SK-N-SH (cell line): ENCODE results near the gene ARHGEF40. TPM values are rescaled to one million over a fixed set of nuclear protein-coding genes. Genes with fewer than 3 reads are reported as not detected.

Experiments
- CTCF ChIA-PET: fragments of 300-600, 350-600 bp; formaldehyde crosslinking; extraction: SDS; loops from one replicate; lab custom pipeline; 2021; lab: Yijun Ruan, JAX
- POLR2A ChIA-PET: fragments of 350-600 bp; sonication (Branson Sonifier 250); formaldehyde crosslinking; extraction: SDS; loops from one replicate; lab custom pipeline; 2020; ENCODE audit warnings: antibody characterized with exemption, inconsistent platforms; lab: Yijun Ruan, JAX
- DNase-seq: peaks from one replicate; pipeline ENCODE4 v3.0.0; 2012
- H2AFZ ChIP-seq: fragments of 200-600 bp; sonication (generic); 2 replicates; pipeline ENCODE4 v1.8.1; 2016; ENCODE audit warnings: antibody characterized with exemption, mild to moderate bottlenecking, low read depth
- H3F3A ChIP-seq: fragments of 200-600 bp; sonication (generic); replicated peaks from 2 replicates; pipeline ENCODE3; 2016; ENCODE audit warnings: antibody characterized with exemption, mild to moderate bottlenecking; ENCODE audit not compliant: insufficient read depth
- H3K27ac ChIP-seq, 2 experiments: fragments of 200-500 bp in 1 of 2; fragments of 200-600 bp in 1 of 2; sonication (Bioruptor generic) in 1 of 2; sonication (generic), shearing (Covaris generic) in 1 of 2; 2 replicates each; pipeline versions ENCODE4 v1.5.1 to v1.6.1; 2014 to 2016; ENCODE audit warnings: low read depth in 2 of 2, inconsistent platforms in 1 of 2, low read length in 1 of 2, mild to moderate bottlenecking in 1 of 2, mixed read lengths in 1 of 2
- H3K27me3 ChIP-seq: fragments of 200-600 bp; sonication (generic), shearing (Covaris generic); 2 replicates; pipeline ENCODE4 v1.6.1; 2016; ENCODE audit warnings: mixed run types; ENCODE audit not compliant: insufficient read depth
- H3K36me3 ChIP-seq, 2 experiments: fragments of 200-500 bp in 1 of 2; fragments of 200-600 bp in 1 of 2; sonication (Bioruptor generic) in 1 of 2; sonication (generic) in 1 of 2; replicated peaks in 1 of 2; 2 replicates each; pipeline versions ENCODE3 to v1.5.1; 2014 to 2016; ENCODE audit warnings: low read length in 1 of 2, mild to moderate bottlenecking in 1 of 2; ENCODE audit not compliant: insufficient read depth in 2 of 2, control insufficient read depth in 1 of 2
- H3K4me1 ChIP-seq, 2 experiments: fragments of 200-500 bp in 1 of 2; fragments of 200-600 bp in 1 of 2; sonication (Bioruptor generic) in 1 of 2; sonication (generic), shearing (Covaris generic) in 1 of 2; 2 replicates each; pipeline versions ENCODE4 v1.5.1 to v1.6.1; 2014 to 2016; ENCODE audit warnings: low read depth in 1 of 2, low read length in 1 of 2, mixed run types in 1 of 2; ENCODE audit not compliant: insufficient read depth in 2 of 2, control insufficient read depth in 1 of 2
- H3K4me2 ChIP-seq: fragments of 200-600 bp; sonication (generic), shearing (Covaris generic); 2 replicates; pipeline ENCODE4 v1.6.1; 2017; ENCODE audit warnings: mixed run types
- H3K4me3 ChIP-seq, 2 experiments: fragments of 200-500 bp in 1 of 2; fragments of 200-600 bp in 1 of 2; sonication (Bioruptor generic) in 1 of 2; sonication (generic), shearing (Covaris generic) in 1 of 2; 2 replicates each; pipeline versions ENCODE4 v1.5.1 to v1.8.1; 2014 to 2016; ENCODE audit warnings: low read depth in 2 of 2, inconsistent platforms in 1 of 2, low read length in 1 of 2, mild to moderate bottlenecking in 1 of 2, mixed read lengths in 1 of 2, moderate library complexity in 1 of 2
- H3K79me2 ChIP-seq: fragments of 200-600 bp; sonication (generic); 2 replicates; pipeline ENCODE4 v1.8.1; 2017; ENCODE audit warnings: mild to moderate bottlenecking; ENCODE audit not compliant: insufficient read depth
- H3K9ac ChIP-seq: fragments of 200-600 bp; sonication (generic); 2 replicates; pipeline ENCODE4 v1.6.1; 2017; ENCODE audit warnings: mixed run types
- H3K9me2 ChIP-seq: fragments of 200-600 bp; sonication (generic); 2 replicates; pipeline ENCODE4 v1.6.1; 2017; ENCODE audit warnings: mixed run types
- H3K9me3 ChIP-seq: fragments of 200-600 bp; sonication (generic); 2 replicates; pipeline ENCODE4 v1.6.1; 2017; ENCODE audit warnings: mixed run types, mild to moderate bottlenecking, moderate library complexity
- H4K20me1 ChIP-seq: fragments of 200-600 bp; sonication (generic); 2 replicates; pipeline ENCODE4 v1.6.1; 2017; ENCODE audit warnings: mild to moderate bottlenecking, mixed run types; ENCODE audit not compliant: insufficient read depth
- ELF1 ChIP-seq: IDR thresholded peaks from 2 replicates; pipeline ENCODE4 v1.4.0; 2012
- EP300 ChIP-seq, 2 experiments: IDR thresholded peaks; 2 replicates each; pipeline versions ENCODE4 v1.4.0 to v1.6.1; 2012; ENCODE audit warnings: borderline replicate concordance in 1 of 2, low read depth in 1 of 2, low read length in 1 of 2
- EZH2phosphoT487 ChIP-seq: fragments of 200-600 bp; sonication (generic); IDR thresholded peaks from 2 replicates; pipeline ENCODE4 v1.6.1; 2017; ENCODE audit warnings: low read depth, mixed run types, mild to moderate bottlenecking, antibody characterized with exemption, moderate library complexity, borderline replicate concordance
- FOSL2 ChIP-seq: IDR thresholded peaks from 2 replicates; pipeline ENCODE4 v1.4.0; 2012; ENCODE audit warnings: low read depth, mild to moderate bottlenecking, moderate library complexity, borderline replicate concordance
- FOXM1 ChIP-seq: IDR thresholded peaks from 2 replicates; pipeline ENCODE4 v1.4.0; 2012; ENCODE audit warnings: low read depth, mild to moderate bottlenecking
- JUND ChIP-seq: IDR thresholded peaks from 2 replicates; pipeline ENCODE4 v1.4.0; 2012
- MEF2A ChIP-seq: IDR thresholded peaks from 2 replicates; pipeline ENCODE4 v1.4.0; 2012; ENCODE audit warnings: low read depth, borderline replicate concordance
- MXI1 ChIP-seq: IDR thresholded peaks from 2 replicates; pipeline ENCODE4 v1.6.1; 2012; ENCODE audit warnings: mild to moderate bottlenecking, low read depth, low read length, improper control_type of control experiment
- NFIC ChIP-seq: IDR thresholded peaks from 2 replicates; pipeline ENCODE4 v1.4.0; 2012; ENCODE audit warnings: borderline replicate concordance
- NRF1 ChIP-seq: IDR thresholded peaks from 2 replicates; pipeline ENCODE4 v1.6.1; 2012; ENCODE audit warnings: low read depth, mild to moderate bottlenecking, low read length
- POLR2AphosphoS5 ChIP-seq: IDR thresholded peaks from 2 replicates; pipeline ENCODE4 v1.6.1; 2012; ENCODE audit warnings: low read depth, low read length
- RAD21 ChIP-seq: IDR thresholded peaks from 2 replicates; pipeline ENCODE4 v1.6.1; 2012; ENCODE audit warnings: mild to moderate bottlenecking, low read length
- RCOR1 ChIP-seq: fragments of 150-350 bp; IDR thresholded peaks from 2 replicates; pipeline ENCODE4 v1.6.1; 2017; ENCODE audit warnings: antibody characterized with exemption, low read length
- RFX5 ChIP-seq: IDR thresholded peaks from 2 replicates; pipeline ENCODE4 v1.6.1; 2012; ENCODE audit warnings: mild to moderate bottlenecking, improper control_type of control experiment, low read length
- RXRA ChIP-seq: IDR thresholded peaks from 2 replicates; pipeline ENCODE4 v1.4.0; 2012; ENCODE audit warnings: low read depth, mild to moderate bottlenecking, borderline replicate concordance
- SIN3A ChIP-seq: IDR thresholded peaks from 2 replicates; pipeline ENCODE4 v1.6.1; 2012; ENCODE audit warnings: low read depth, mild to moderate bottlenecking, low read length, moderate library complexity, borderline replicate concordance
- SMC3 ChIP-seq: IDR thresholded peaks from 2 replicates; pipeline ENCODE4 v1.6.1; 2012; ENCODE audit warnings: low read depth, low read length, improper control_type of control experiment
- TAF1 ChIP-seq: IDR thresholded peaks from 2 replicates; pipeline ENCODE4 v1.6.1; 2012; ENCODE audit warnings: low read depth, mild to moderate bottlenecking, low read length, moderate library complexity, borderline replicate concordance
- TEAD4 ChIP-seq: IDR thresholded peaks from 2 replicates; pipeline ENCODE4 v1.4.0; 2012; ENCODE audit warnings: mild to moderate bottlenecking, borderline replicate concordance; ENCODE audit not compliant: insufficient read depth
- YY1 ChIP-seq: IDR thresholded peaks from 2 replicates; pipeline ENCODE4 v1.4.0; 2012; ENCODE audit warnings: low read depth, mild to moderate bottlenecking
- WGBS: methylation state at CpG from one replicate; pipeline ENCODE4 v1.1.6; 2017; ENCODE audit warnings: low lambda C conversion rate; 5-methylcytosine and 5-hydroxymethylcytosine counted together
- polyA plus RNA-seq, 3 experiments: library from polyadenylated mRNA; depleted of rRNA; stranded (reverse); fragments of >200 nt; gene quantifications; 2 replicates each; pipeline ENCODE4 v1.2.3, GENCODE V29; 2012
- TF ChIP-seq, protein P1 (sequence below): IDR thresholded peaks from 2 replicates; pipeline ENCODE4 v1.4.0; 2012; ENCODE audit warnings: low read depth, borderline replicate concordance
- TF ChIP-seq, protein P2 (sequence below): IDR thresholded peaks from 2 replicates; pipeline ENCODE4 v1.4.0; 2012; ENCODE audit warnings: low read depth, borderline replicate concordance
- TF ChIP-seq, protein P3 (sequence below): fragments of 150-350 bp; IDR thresholded peaks from 2 replicates; pipeline ENCODE4 v1.6.1; 2016; ENCODE audit warnings: mild to moderate bottlenecking, low read depth, low read length
- TF ChIP-seq, protein P4 (sequence below): fragments of 150-350 bp; IDR thresholded peaks from 2 replicates; pipeline ENCODE4 v1.6.1; 2017; ENCODE audit warnings: antibody characterized with exemption, low read length, low read depth, borderline replicate concordance

Gene ARHGEF40
- polyA plus RNA-seq, 1 of the 3 experiments (the other 2 are of a cell fraction) = 58.8 TPM

DNA sequence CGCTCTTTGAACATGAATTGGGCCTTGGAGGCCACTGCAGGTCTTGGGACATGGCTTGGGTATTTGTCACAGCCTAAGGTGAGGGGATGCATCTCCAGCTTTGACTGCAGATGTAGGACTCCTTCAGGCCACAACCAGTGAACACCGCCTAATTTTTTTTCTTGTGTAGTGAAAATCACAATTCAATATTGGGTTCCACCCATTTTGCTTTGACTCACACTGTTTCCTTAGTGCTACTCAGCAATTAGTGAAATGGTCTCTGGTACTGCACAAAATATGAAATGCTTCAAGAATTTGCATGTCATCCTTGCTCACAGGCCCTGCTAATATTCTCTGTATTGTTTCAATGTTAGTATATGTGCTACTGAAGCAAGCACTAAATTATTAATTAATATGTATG, 43.3 kb downstream of the ARHGEF40 start:
- Histone ChIP-seq H3K9ac (no peak overlapping the region), H2AFZ (no peak overlapping the region), H3K79me2 (no peaks in the 10 kb centered on the region), H3K9me2 (no peaks in the 10 kb centered on the region), H3K27ac (no peak overlapping the region), H3K4me3 (no peak overlapping the region), H4K20me1 (no peaks in the 10 kb centered on the region), H3K36me3 (no peaks in the 10 kb centered on the region), H3K4me2 (no peak overlapping the region), H3K27me3 (no peaks in the 10 kb centered on the region; the same call in 1 of the 2 replicates), H3F3A (no peaks in the 10 kb centered on the region), H3K9me3 (no peaks in the 10 kb centered on the region), H3K4me1 (no peaks in the 10 kb centered on the region)
- no peak for DNase-seq
- POLR2A ChIA-PET = no interaction called here
- TF ChIP-seq RCOR1 = no peak
- no peak for TF ChIP-seq TAF1
- no peak for TF ChIP-seq EZH2phosphoT487
- TF ChIP-seq, protein P1, sequence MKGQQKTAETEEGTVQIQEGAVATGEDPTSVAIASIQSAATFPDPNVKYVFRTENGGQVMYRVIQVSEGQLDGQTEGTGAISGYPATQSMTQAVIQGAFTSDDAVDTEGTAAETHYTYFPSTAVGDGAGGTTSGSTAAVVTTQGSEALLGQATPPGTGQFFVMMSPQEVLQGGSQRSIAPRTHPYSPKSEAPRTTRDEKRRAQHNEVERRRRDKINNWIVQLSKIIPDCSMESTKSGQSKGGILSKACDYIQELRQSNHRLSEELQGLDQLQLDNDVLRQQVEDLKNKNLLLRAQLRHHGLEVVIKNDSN = no peak
- no peak for TF ChIP-seq NRF1
- TF ChIP-seq FOXM1 = no peak
- no peak for TF ChIP-seq RXRA
- no peak for TF ChIP-seq RAD21
- TF ChIP-seq MXI1 = no peak
- TF ChIP-seq YY1 = no peak
- TF ChIP-seq, protein P2, sequence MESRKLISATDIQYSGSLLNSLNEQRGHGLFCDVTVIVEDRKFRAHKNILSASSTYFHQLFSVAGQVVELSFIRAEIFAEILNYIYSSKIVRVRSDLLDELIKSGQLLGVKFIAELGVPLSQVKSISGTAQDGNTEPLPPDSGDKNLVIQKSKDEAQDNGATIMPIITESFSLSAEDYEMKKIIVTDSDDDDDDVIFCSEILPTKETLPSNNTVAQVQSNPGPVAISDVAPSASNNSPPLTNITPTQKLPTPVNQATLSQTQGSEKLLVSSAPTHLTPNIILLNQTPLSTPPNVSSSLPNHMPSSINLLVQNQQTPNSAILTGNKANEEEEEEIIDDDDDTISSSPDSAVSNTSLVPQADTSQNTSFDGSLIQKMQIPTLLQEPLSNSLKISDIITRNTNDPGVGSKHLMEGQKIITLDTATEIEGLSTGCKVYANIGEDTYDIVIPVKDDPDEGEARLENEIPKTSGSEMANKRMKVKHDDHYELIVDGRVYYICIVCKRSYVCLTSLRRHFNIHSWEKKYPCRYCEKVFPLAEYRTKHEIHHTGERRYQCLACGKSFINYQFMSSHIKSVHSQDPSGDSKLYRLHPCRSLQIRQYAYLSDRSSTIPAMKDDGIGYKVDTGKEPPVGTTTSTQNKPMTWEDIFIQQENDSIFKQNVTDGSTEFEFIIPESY = no peak
- no peak for TF ChIP-seq POLR2AphosphoS5
- no peak for TF ChIP-seq RFX5
- no peak for TF ChIP-seq ELF1
- TF ChIP-seq MEF2A = no peak
- no peak for TF ChIP-seq EP300 (IDR thresholded peaks at IDR 0.05; ENCODE audit: borderline replicate concordance in 1 of 2, low read depth in 1 of 2, low read length in 1 of 2)
- TF ChIP-seq SMC3 = no peak
- TF ChIP-seq NFIC = no peak
- CTCF ChIA-PET = interaction anchor here (1.2 to 1.9 kb wide), 4 partner anchors 10 to 99 kb away, joined by 3 to 6 read pairs (median 5); no protein-coding TSS in a partner anchor
- WGBS = 83% methylated on average over 2 of the region's 2 CpGs

DNA sequence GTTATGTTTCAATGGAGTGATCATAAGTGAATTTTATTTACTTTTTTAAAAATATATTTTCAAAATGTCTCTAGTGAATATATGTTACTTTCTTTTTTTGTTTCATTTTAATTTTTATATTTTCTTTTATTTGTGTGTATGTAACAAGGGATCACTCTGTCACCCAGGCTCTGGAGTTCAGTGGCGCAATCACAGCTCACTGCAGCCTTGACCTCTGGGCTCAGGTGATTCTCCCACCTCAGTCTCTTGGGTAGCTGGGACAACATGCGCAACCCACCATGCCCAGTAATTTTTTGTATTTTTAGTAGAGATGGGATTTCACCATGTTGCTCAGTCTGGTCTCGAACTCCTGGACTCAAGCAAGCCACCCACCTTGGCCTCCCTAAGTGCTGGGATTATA, 48.8 kb downstream of the ARHGEF40 start:
- no peak overlapping the region for H3K4me3 ChIP-seq
- H3K9me2 ChIP-seq = no peaks in the 10 kb centered on the region
- H2AFZ ChIP-seq = no peak overlapping the region
- ChIA-PET POLR2A (no interaction called here), CTCF (interaction anchor here (1.0 to 2.0 kb wide), 3 partner anchors 14 to 104 kb away, joined by 3 to 6 read pairs (median 3); no protein-coding TSS in a partner anchor)
- TF ChIP-seq JUND (no peak), POLR2AphosphoS5 (no peak), SIN3A (no peak), RCOR1 (no peak), NFIC (no peak), FOSL2 (no peak), NRF1 (no peak), SMC3 (no peak), MXI1 (no peak), TAF1 (no peak), RFX5 (no peak), FOXM1 (no peak), RXRA (no peak), TEAD4 (no peak), MEF2A (no peak)
- TF ChIP-seq, protein P3, sequence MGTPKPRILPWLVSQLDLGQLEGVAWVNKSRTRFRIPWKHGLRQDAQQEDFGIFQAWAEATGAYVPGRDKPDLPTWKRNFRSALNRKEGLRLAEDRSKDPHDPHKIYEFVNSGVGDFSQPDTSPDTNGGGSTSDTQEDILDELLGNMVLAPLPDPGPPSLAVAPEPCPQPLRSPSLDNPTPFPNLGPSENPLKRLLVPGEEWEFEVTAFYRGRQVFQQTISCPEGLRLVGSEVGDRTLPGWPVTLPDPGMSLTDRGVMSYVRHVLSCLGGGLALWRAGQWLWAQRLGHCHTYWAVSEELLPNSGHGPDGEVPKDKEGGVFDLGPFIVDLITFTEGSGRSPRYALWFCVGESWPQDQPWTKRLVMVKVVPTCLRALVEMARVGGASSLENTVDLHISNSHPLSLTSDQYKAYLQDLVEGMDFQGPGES = no peak
- TF ChIP-seq, protein P4, sequence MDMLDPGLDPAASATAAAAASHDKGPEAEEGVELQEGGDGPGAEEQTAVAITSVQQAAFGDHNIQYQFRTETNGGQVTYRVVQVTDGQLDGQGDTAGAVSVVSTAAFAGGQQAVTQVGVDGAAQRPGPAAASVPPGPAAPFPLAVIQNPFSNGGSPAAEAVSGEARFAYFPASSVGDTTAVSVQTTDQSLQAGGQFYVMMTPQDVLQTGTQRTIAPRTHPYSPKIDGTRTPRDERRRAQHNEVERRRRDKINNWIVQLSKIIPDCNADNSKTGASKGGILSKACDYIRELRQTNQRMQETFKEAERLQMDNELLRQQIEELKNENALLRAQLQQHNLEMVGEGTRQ = no peak
- H3F3A ChIP-seq = no peaks in the 10 kb centered on the region
- H3K4me1 ChIP-seq = no peaks in the 10 kb centered on the region
- H3K9ac ChIP-seq = no peak overlapping the region
- no peaks in the 10 kb centered on the region for H3K9me3 ChIP-seq
- no peaks in the 10 kb centered on the region for H4K20me1 ChIP-seq
- no peak overlapping the region for H3K27ac ChIP-seq
- H3K4me2 ChIP-seq = no peak overlapping the region
- no peaks in the 10 kb centered on the region; the same call in 1 of the 2 replicates for H3K27me3 ChIP-seq
- no peaks in the 10 kb centered on the region for H3K36me3 ChIP-seq
- H3K79me2 ChIP-seq = no peaks in the 10 kb centered on the region
- 57% methylated on average over 3 of the region's 3 CpGs for WGBS
- DNase-seq = no peak
